ENCODE measurements around the gene LRTM2. TPM values are rescaled to one million over a fixed set of nuclear protein-coding genes. Genes with fewer than 3 reads are reported as not detected.

LRTM2 gene
- total RNA-seq, 1 donor from 2014 or later = not detected

DNA sequence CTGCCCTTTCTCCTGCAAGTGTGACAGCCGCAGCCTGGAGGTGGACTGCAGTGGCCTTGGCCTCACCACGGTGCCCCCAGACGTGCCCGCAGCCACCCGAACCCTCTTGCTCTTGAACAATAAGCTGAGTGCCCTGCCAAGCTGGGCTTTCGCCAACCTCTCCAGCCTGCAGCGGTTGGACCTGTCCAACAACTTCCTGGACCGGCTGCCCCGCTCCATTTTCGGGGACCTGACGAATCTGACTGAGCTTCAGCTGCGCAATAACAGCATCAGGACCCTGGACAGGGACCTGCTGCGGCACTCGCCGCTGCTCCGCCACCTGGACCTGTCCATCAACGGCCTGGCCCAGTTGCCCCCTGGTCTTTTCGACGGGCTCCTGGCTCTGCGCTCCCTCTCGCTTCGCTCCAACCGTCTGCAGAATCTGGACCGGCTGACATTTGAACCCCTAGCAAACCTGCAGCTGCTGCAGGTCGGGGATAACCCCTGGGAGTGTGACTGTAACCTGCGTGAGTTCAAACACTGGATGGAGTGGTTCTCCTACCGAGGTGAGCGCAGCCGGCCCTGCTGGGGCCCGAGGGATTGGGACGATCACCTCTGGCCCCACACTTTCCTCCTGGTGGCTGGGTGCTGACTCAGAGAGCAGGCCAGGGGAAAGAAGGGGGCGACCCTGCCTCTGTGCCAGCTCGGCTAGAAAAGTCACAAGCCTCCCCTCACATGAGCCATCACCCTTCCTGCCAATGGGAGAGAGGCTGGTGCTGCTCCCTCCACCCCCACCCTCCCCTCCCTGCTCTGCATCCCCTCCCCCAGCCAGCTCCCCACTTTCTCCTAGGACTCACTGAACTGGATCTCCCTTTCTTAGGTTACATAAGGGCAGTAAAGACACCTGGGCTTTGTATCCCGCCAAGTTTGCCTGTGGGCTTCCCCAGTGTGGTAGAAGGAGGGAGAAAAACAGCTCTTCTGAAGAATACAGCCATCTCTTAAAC, 10.9 kb downstream of the LRTM2 start:
- Mint-ChIP-seq H3K4me3 (no peak overlapping the region), H3K36me3 (ENCODE audit: low read depth) (no peaks in the 10 kb centered on the region), H3K9me3 (no peaks in the 10 kb centered on the region), H3K27ac (no peak overlapping the region), H3K4me1 (peaks cover 4% of the 10 kb centered on the region), H3K27me3 (peaks cover 52% of the 10 kb centered on the region)
- DNase-seq (no peak), ATAC-seq (ENCODE audit: low read depth) (no peak)
- intact Hi-C loops (cut with micrococcal nuclease) = no loop called here
- ChIA-PET POLR2A (no interaction called here), CTCF (no interaction called here)
- no peak for TF ChIP-seq CTCF (IDR thresholded peaks at IDR 0.05)

DNA sequence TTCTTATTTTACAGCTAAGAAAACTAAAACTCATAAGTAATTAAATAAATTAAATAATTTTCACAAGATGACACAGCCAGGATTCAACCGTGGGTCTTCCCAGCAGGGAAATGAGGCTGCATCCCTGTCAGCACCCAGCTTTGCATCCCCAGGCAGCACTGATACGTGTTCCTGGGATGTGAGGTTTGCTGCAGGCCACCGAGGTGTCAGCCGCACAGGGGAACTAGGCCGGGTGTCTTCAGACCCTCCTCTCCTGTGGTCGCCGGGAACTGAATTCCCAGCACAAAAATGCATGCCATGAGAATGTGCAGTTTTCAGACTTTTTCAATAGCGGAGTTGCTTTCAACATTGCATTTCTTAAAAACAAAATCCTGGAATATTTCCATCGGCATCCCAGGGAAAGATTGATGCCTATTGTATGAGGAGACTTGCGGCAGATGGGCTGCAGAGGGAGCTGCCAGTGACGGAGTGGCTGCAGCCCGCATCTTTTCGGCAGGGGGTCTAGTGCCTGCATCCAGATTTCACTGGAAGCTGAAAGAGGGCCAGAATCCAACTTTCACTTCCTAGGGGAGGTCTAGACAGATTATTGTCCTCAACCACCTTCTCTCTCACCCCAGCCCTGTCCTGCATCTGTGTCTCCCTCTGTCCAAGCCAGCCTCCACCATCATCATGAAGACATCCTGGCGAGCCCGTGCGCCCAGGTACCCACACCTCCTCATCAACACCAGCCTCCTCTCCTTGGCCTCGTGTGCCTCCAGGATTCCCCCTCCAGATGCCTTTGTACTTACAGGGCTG, 12.6 kb downstream of the LRTM2 start:
- Mint-ChIP-seq H3K36me3 (ENCODE audit: low read depth) (no peaks in the 10 kb centered on the region), H3K4me3 (no peak overlapping the region), H3K27me3 (peaks cover 49% of the 10 kb centered on the region), H3K4me1 (no peaks in the 10 kb centered on the region), H3K9me3 (no peaks in the 10 kb centered on the region), H3K27ac (no peak overlapping the region)
- ChIA-PET POLR2A (no interaction called here), CTCF (no interaction called here)
- intact Hi-C loops (cut with micrococcal nuclease) = no loop called here
- ATAC-seq (ENCODE audit: low read depth) = no peak
- no peak for DNase-seq
- TF ChIP-seq CTCF (IDR thresholded peaks at IDR 0.05) = no peak

DNA sequence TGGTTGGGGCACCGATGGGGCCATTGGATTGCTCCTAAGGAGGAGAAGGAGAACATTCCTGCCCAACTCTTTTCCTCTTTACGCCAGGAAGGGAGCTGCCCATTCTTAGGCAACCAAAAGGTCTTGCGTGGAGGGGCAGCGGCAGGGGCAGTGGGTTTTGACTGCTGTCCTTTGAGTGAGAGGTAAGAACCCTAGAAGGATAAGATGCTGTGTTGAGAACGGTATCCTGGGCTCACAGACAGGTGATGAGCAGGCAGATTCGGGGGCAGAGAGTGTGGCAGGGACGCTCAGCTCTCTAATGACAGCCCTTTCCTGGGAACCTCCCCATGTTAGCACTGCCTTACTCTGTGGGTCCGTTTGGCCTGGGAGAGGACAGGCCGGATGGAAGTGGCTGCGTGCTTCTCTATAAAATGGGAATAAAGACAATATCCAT, 13.2 kb downstream of the LRTM2 start:
- ATAC-seq (ENCODE audit: low read depth) = no peak
- Mint-ChIP-seq H3K36me3 (ENCODE audit: low read depth) (no peaks in the 10 kb centered on the region), H3K27ac (no peak overlapping the region), H3K27me3 (peaks cover 48% of the 10 kb centered on the region), H3K4me3 (no peak overlapping the region), H3K9me3 (no peaks in the 10 kb centered on the region), H3K4me1 (no peaks in the 10 kb centered on the region)
- ChIA-PET POLR2A (no interaction called here), CTCF (no interaction called here)
- no peak for DNase-seq
- intact Hi-C loops (cut with micrococcal nuclease) = no loop called here
- TF ChIP-seq CTCF (IDR thresholded peaks at IDR 0.05) = no peak

DNA sequence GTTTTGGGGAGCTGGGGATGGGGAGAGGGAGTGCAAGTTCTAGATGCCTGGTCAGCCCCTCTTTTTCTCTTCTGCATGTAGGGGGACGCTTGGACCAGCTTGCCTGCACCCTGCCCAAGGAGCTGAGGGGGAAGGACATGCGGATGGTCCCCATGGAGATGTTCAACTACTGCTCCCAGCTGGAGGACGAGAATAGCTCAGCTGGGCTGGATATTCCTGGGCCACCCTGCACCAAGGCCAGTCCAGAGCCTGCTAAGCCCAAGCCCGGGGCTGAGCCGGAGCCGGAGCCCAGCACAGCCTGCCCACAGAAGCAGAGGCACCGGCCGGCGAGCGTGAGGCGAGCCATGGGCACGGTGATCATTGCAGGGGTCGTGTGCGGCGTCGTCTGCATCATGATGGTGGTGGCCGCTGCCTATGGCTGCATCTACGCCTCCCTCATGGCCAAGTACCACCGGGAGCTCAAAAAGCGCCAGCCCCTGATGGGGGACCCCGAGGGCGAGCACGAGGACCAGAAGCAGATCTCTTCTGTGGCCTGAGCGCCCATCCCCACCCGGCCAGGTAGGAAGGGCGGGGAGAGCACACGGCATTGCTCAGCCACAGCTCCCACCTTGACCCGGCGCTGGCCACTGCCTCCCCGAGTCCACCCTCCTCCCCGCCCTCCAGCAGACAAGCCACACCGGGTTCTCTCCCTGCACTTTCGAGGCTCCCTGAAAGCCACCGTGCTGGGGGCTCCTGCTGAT, 14.0 kb downstream of the LRTM2 start:
- Mint-ChIP-seq H3K27ac (no peak overlapping the region), H3K9me3 (no peaks in the 10 kb centered on the region), H3K4me3 (no peak overlapping the region), H3K36me3 (ENCODE audit: low read depth) (no peaks in the 10 kb centered on the region), H3K27me3 (peaks cover 40% of the 10 kb centered on the region), H3K4me1 (no peaks in the 10 kb centered on the region)
- intact Hi-C loops (cut with micrococcal nuclease) = no loop called here
- ChIA-PET CTCF (no interaction called here), POLR2A (no interaction called here)
- no peak for TF ChIP-seq CTCF (IDR thresholded peaks at IDR 0.05)
- DNase-seq (no peak), ATAC-seq (ENCODE audit: low read depth) (no peak)

Measured in activated B cell treated with CpG ODN at 0.5 μM for 24 hours (primary cell).